ENCODE measurements around the gene PSMD6. TPM values are rescaled to one million over a fixed set of nuclear protein-coding genes. Genes with fewer than 3 reads are reported as not detected.

The PSMD6 gene
- total and polyA plus RNA-seq, 7 donors: 49.2 to 71.7 (median 61.9) TPM

DNA sequence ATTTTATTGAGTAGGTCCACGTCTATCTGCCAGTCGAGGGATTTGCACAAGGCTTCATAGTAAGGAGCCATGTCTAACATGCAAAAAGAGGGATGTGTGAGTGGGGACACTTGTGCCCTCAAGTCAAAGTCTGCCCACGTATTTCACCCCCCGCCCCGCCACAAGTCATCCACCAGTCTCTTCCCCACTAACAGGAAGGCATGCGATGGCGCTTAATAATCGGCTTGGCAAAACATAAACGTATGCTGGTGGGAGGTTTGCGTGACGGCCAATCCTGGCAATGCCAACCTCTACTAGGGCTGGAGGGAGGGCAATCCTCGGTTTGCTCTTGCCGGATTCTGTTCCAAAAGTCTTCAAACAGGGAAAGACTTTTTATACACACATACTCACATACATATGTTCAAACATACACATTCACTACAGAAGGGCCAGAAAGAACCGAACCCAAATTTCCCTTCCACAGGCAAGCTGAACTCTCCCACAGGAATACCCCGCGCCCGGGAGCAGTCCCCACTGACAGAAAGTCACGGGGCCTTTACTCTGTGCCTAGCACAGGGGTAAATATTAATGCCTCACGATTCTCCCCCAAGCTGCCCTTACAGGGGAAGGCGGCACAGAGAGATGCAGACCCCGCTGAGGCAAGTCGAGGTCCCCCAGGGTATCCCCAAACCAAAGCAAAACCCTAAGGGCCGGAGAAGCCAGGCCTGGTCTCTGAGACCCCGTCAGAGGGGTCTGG lies 675 bp downstream of the PSMD6 start:
- H3K4me1 ChIP-seq: peaks cover 0 to 29% (median 17%) of the 10 kb centered on the region in 4 donors
- H3K27me3 ChIP-seq: no peaks in the 10 kb centered on the region
- intact Hi-C loops (cut with DNase I): no loop called here
- peaks cover 8 to 36% (median 10%) of the 10 kb centered on the region in 4 donors for H3K36me3 ChIP-seq
- DNase-seq: no peak
- TF ChIP-seq POLR2A (IDR thresholded peaks at IDR 0.05) (no peak), EP300 (IDR thresholded peaks at IDR 0.05) (no peak), POLR2AphosphoS5 (IDR thresholded peaks at IDR 0.05) (no peak)
- TF ChIP-seq, protein P1, sequence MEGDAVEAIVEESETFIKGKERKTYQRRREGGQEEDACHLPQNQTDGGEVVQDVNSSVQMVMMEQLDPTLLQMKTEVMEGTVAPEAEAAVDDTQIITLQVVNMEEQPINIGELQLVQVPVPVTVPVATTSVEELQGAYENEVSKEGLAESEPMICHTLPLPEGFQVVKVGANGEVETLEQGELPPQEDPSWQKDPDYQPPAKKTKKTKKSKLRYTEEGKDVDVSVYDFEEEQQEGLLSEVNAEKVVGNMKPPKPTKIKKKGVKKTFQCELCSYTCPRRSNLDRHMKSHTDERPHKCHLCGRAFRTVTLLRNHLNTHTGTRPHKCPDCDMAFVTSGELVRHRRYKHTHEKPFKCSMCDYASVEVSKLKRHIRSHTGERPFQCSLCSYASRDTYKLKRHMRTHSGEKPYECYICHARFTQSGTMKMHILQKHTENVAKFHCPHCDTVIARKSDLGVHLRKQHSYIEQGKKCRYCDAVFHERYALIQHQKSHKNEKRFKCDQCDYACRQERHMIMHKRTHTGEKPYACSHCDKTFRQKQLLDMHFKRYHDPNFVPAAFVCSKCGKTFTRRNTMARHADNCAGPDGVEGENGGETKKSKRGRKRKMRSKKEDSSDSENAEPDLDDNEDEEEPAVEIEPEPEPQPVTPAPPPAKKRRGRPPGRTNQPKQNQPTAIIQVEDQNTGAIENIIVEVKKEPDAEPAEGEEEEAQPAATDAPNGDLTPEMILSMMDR (IDR thresholded peaks at IDR 0.05): no peak
- no peaks in the 10 kb centered on the region for H3K9me3 ChIP-seq
- peak overlapping the region; percentile 81 to 89 (median 86) for H3K27ac ChIP-seq
- WGBS, 2 donors: 17 to 19% methylated on average over 24 of the region's 24 CpGs
- H3K4me3 ChIP-seq: peak overlapping the region; percentile 75 to 89 (median 84)

- intact Hi-C loops (cut with DNase I): no loop called here
- no peak for TF ChIP-seq POLR2A (IDR thresholded peaks at IDR 0.05)
- TF ChIP-seq POLR2AphosphoS5 (IDR thresholded peaks at IDR 0.05): no peak
- no peak for TF ChIP-seq EP300 (IDR thresholded peaks at IDR 0.05)
- TF ChIP-seq, protein P1 (IDR thresholded peaks at IDR 0.05): no peak
- peak overlapping the region in 2 of 4 donors; percentile 86 to 89 for H3K27ac ChIP-seq
These were observed 1.4 kb downstream of the PSMD6 start for GRCh38 chr3:64021922-64022321.

GRCh38 chr3:64019879-64020278 lies 3.4 kb downstream of the PSMD6 start:
- H3K36me3 ChIP-seq: peaks cover 9 to 63% (median 22%) of the 10 kb centered on the region in 4 donors
- H3K4me3 ChIP-seq: no peak overlapping the region
- peaks cover 0 to 29% (median 17%) of the 10 kb centered on the region in 4 donors for H3K4me1 ChIP-seq
- 92 to 95% methylated on average over 2 of the region's 2 CpGs for WGBS, 2 donors
- intact Hi-C loops (cut with DNase I): no loop called here
- H3K27ac ChIP-seq: no peak overlapping the region
- H3K27me3 ChIP-seq: no peaks in the 10 kb centered on the region
- no peaks in the 10 kb centered on the region for H3K9me3 ChIP-seq
- no peak for TF ChIP-seq POLR2A (IDR thresholded peaks at IDR 0.05)
- TF ChIP-seq EP300 (IDR thresholded peaks at IDR 0.05): no peak
- TF ChIP-seq, protein P1 (IDR thresholded peaks at IDR 0.05): no peak
- TF ChIP-seq POLR2AphosphoS5 (IDR thresholded peaks at IDR 0.05): no peak
- DNase-seq: no peak

More at GRCh38 chr3:64021922-64022321, 1.4 kb downstream of the PSMD6 start:
- Histone ChIP-seq H3K4me3 (peak overlapping the region in 2 of 4 donors; percentile 83 to 86), H3K36me3 (peaks cover 8 to 43% (median 14%) of the 10 kb centered on the region in 4 donors), H3K4me1 (peaks cover 0 to 29% (median 17%) of the 10 kb centered on the region in 4 donors), H3K27me3 (no peaks in the 10 kb centered on the region), H3K9me3 (no peaks in the 10 kb centered on the region)
- WGBS, 2 donors: 65 to 84% methylated on average over 6 of the region's 6 CpGs
- DNase-seq: no peak

DNA sequence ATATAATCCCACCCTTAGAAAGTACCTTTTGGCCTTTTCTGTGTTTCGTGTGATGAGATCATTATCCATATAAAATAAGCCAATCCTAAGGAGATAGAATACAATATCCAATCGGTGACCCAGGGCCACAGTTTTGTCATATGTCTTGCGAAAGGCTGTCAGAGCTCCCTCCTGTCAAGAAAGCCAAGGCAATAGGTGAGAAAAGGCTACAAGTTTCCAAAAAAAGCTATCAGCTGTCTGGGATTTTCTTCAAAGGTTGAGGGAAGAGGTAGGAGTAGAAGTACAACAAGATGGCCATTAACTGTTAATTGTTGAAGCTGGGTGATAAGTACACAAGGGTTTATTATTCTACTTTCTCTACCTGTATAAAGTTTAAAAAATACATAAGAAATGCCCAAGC lies 4.0 kb downstream of the PSMD6 start:
- Histone ChIP-seq H3K9me3 (no peaks in the 10 kb centered on the region), H3K36me3 (peaks cover 9 to 69% (median 28%) of the 10 kb centered on the region in 4 donors), H3K4me3 (no peak overlapping the region), H3K27me3 (no peaks in the 10 kb centered on the region), H3K4me1 (peaks cover 0 to 29% (median 17%) of the 10 kb centered on the region in 4 donors), H3K27ac (no peak overlapping the region)
- TF ChIP-seq EP300 (IDR thresholded peaks at IDR 0.05): no peak
- WGBS, 2 donors: 90 to 95% methylated on average over 3 of the region's 3 CpGs
- intact Hi-C loops (cut with DNase I): no loop called here
- DNase-seq: no peak

- H3K9me3 ChIP-seq: no peaks in the 10 kb centered on the region
- no peak overlapping the region for H3K27ac ChIP-seq
- 84 to 91% methylated on average over 3 of the region's 3 CpGs for WGBS, 2 donors
- no peaks in the 10 kb centered on the region for H3K27me3 ChIP-seq
- TF ChIP-seq POLR2AphosphoS5 (IDR thresholded peaks at IDR 0.05): no peak
- TF ChIP-seq EP300 (IDR thresholded peaks at IDR 0.05): no peak
- TF ChIP-seq POLR2A (IDR thresholded peaks at IDR 0.05): no peak
- TF ChIP-seq, protein P1 (IDR thresholded peaks at IDR 0.05): no peak
- H3K4me1 ChIP-seq: peaks cover 0 to 18% (median 10%) of the 10 kb centered on the region in 4 donors
- DNase-seq: no peak
- H3K4me3 ChIP-seq: no peak overlapping the region
- peaks cover 14 to 91% (median 43%) of the 10 kb centered on the region in 4 donors for H3K36me3 ChIP-seq
- intact Hi-C loops (cut with DNase I): no loop called here
These were observed 6.2 kb downstream of the PSMD6 start for GRCh38 chr3:64016941-64017620.
